Chondrocyte (in vitro differentiated cells): Measurements from ENCODE around the gene BPGM. TPM values are rescaled to one million over a fixed set of nuclear protein-coding genes. Genes with fewer than 3 reads are reported as not detected.
A peak's percentile ranks its signal among the peaks of the same experiment; 100 is the strongest.

Source experiments
- DNase-seq: peaks from one replicate; pipeline ENCODE4 v3.0.0; 2021; ENCODE audit warnings: mixed read lengths, low spot score
- H3K27ac Mint-ChIP-seq: one replicate; pipeline ENCODE4 v1.8.0; 2021; ENCODE audit warnings: mild to moderate bottlenecking, moderate library complexity, mixed read lengths; ENCODE audit not compliant: unreplicated experiment
- H3K27me3 Mint-ChIP-seq: 2 replicates; pipeline ENCODE4 v1.8.0; 2021; ENCODE audit warnings: low read depth, mixed read lengths
- H3K36me3 Mint-ChIP-seq: 2 replicates; pipeline ENCODE4 v1.8.0; 2021; ENCODE audit warnings: low read depth, mixed read lengths
- H3K4me1 Mint-ChIP-seq: 2 replicates; pipeline ENCODE4 v1.8.0; 2021; ENCODE audit warnings: low read depth, mild to moderate bottlenecking, mixed read lengths
- H3K4me3 Mint-ChIP-seq: one replicate; pipeline ENCODE4 v1.8.0; 2021; ENCODE audit warnings: mild to moderate bottlenecking, moderate library complexity, mixed read lengths; ENCODE audit not compliant: unreplicated experiment
- H3K9me3 Mint-ChIP-seq: 2 replicates; pipeline ENCODE4 v1.8.0; 2021; ENCODE audit warnings: low read depth, mixed read lengths
- CTCF ChIP-seq: fragments of 200-600 bp; sonication (generic); IDR thresholded peaks from 2 replicates; pipeline ENCODE4 v1.5.0; 2021; ENCODE audit warnings: antibody characterized with exemption, mild to moderate bottlenecking, moderate library complexity
- total RNA-seq: library from RNA; stranded (reverse); gene quantifications from 3 replicates; pipeline ENCODE4 v1.2.1, GENCODE V29; 2021

The BPGM gene
- total RNA-seq, 1 donor from 2014 or later, result 29.6 TPM

DNA sequence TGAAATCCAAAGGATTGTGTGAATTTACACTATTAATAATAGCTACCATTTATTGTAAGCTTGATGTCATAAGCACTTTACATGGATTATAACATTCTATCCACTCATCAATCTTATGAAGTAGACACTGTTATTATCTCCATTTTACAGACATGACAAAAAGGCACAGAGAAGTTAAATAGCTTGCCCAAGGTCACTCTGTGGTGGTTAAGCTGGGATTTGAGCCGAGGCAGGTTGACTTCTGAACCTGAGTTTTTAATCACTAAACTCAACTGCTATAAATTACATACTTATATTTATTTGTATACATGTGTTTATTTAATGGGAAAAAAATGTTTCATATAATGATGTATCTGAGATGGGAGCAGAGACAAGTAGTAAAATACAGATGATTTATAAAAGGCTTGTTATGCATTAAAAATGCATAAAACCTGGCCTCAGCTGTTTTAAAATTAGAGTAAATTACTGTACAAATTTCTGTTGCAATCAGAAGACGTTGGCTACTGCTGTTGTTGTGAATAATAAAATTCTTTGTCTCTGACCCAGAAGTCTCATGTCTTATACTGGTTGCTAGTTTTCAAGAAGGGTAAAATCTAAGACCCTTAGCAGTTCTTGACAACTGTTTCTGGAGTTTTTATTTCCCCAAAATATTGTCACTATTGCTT, 71.7 kb downstream of the BPGM start:
- no peak for DNase-seq
- no peaks in the 10 kb centered on the region for H3K36me3 Mint-ChIP-seq
- no peaks in the 10 kb centered on the region for H3K27me3 Mint-ChIP-seq
- H3K27ac Mint-ChIP-seq, result no peak overlapping the region
- H3K4me1 Mint-ChIP-seq, result peaks cover 71% of the 10 kb centered on the region
- H3K4me3 Mint-ChIP-seq, result no peak overlapping the region
- TF ChIP-seq CTCF, result no peak
- H3K9me3 Mint-ChIP-seq, result no peaks in the 10 kb centered on the region

- Mint-ChIP-seq H3K4me1 (peaks cover 78% of the 10 kb centered on the region), H3K9me3 (no peaks in the 10 kb centered on the region), H3K27me3 (no peaks in the 10 kb centered on the region), H3K4me3 (no peak overlapping the region), H3K27ac (peak overlapping the region; percentile 94), H3K36me3 (no peaks in the 10 kb centered on the region)
- no peak for TF ChIP-seq CTCF
- DNase-seq, result no peak
These were observed 73.7 kb downstream of the BPGM start for GRCh38 chr7:134720091-134720935.

GRCh38 chr7:134721171-134721570, 74.5 kb downstream of the BPGM start:
- no peaks in the 10 kb centered on the region for H3K36me3 Mint-ChIP-seq
- peaks cover 3% of the 10 kb centered on the region for H3K9me3 Mint-ChIP-seq
- H3K27ac Mint-ChIP-seq, result peak overlapping the region; percentile 94
- no peak for TF ChIP-seq CTCF
- DNase-seq, result no peak
- H3K4me3 Mint-ChIP-seq, result no peak overlapping the region
- H3K4me1 Mint-ChIP-seq, result peaks cover 72% of the 10 kb centered on the region
- H3K27me3 Mint-ChIP-seq, result no peaks in the 10 kb centered on the region

DNA sequence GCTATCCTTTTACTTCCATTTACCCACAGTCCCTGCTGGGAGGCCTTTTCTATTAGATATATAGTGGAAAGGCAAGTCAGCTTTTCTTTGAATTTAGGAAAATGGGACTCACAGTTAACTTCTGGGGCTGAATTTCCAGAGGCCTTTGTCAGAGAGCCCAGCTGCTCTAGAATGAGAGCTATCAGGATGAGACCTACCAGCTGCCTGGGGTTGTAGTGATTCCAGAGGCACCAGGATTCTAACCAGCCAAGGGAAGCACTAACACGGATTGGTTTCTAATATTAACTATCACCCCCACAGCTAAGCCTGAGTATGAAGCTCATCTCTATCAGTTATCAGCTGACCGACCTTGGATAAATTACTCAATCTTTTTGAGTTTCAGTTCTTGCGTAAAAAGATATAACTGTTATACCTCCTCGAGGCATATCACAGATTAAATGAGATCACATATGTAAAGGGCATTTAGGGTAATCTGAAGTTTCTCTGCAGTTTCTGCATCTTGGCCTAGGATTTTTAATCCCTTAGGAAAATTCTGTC, 76.2 kb downstream of the BPGM start:
- no peak for DNase-seq
- Mint-ChIP-seq H3K4me1 (peaks cover 71% of the 10 kb centered on the region), H3K27me3 (no peaks in the 10 kb centered on the region), H3K36me3 (no peaks in the 10 kb centered on the region), H3K27ac (peak overlapping the region; percentile 79), H3K9me3 (peaks cover 3% of the 10 kb centered on the region), H3K4me3 (no peak overlapping the region)
- TF ChIP-seq CTCF, result no peak

- no peak for TF ChIP-seq CTCF
- Mint-ChIP-seq H3K4me1 (peaks cover 73% of the 10 kb centered on the region), H3K27me3 (no peaks in the 10 kb centered on the region), H3K36me3 (no peaks in the 10 kb centered on the region), H3K4me3 (no peak overlapping the region), H3K27ac (peak overlapping the region; percentile 79), H3K9me3 (peaks cover 3% of the 10 kb centered on the region)
- no peak for DNase-seq
These were observed 77.2 kb downstream of the BPGM start for GRCh38 chr7:134723892-134724291.
